Measurements from ENCODE around the gene SRY. TPM values are rescaled to one million over a fixed set of nuclear protein-coding genes. Genes with fewer than 3 reads are reported as not detected.

SRY gene
- total RNA-seq (2013; cell fraction: nucleolus; rRNA removed) = not detected in 2 replicates
- total RNA-seq (2014; rRNA removed) (not detected in 2 replicates), total RNA-seq (2014; rRNA removed; fragmentation: Illumina TruSeq; extraction: Trizol) (not detected in 2 replicates), total RNA-seq (2021) (not detected in 2 replicates), polyA plus RNA-seq (2011; rRNA removed) (not detected in 2 replicates), polyA plus RNA-seq (2014; fragmentation: Illumina TruSeq; extraction: Trizol) (not detected in 2 replicates), polyA plus RNA-seq (2014; fragmentation: Nextera tagmentation; extraction: Ambion mirVana) (not detected), polyA plus RNA-seq (2014; rRNA removed) (not detected in 2 replicates), polyA plus RNA-seq (2016; fragmentation: Nextera tagmentation; extraction: Ambion mirVana) (not detected), polyA minus RNA-seq (2011; rRNA and poly(A)+ RNA removed) (not detected in 2 replicates), Bru-seq, nascent RNA (not detected), BruChase-seq, experiment 1, labeled RNA remaining after a 6-hour chase (not detected), BruChase-seq, experiment 2, labeled RNA remaining after a 2-hour chase (not detected)
- not detected for polyA plus RNA-seq (2011; ENCODE audit: low read depth)
- not detected in 2 replicates for polyA plus RNA-seq (2011; cell fraction: cytosol; rRNA removed)
- polyA plus RNA-seq (2011; cell fraction: nucleus; rRNA removed) = not detected in 2 replicates
- polyA plus RNA-seq (2012) = not detected in 2 replicates
- not detected in 2 replicates for polyA minus RNA-seq (2011; cell fraction: cytosol; rRNA and poly(A)+ RNA removed)
- not detected in 2 replicates for polyA minus RNA-seq (2011; cell fraction: nucleus; rRNA and poly(A)+ RNA removed)
- long read RNA-seq, experiment 1 = 0 reads
- long read RNA-seq, experiment 2 = 0 reads

DNA sequence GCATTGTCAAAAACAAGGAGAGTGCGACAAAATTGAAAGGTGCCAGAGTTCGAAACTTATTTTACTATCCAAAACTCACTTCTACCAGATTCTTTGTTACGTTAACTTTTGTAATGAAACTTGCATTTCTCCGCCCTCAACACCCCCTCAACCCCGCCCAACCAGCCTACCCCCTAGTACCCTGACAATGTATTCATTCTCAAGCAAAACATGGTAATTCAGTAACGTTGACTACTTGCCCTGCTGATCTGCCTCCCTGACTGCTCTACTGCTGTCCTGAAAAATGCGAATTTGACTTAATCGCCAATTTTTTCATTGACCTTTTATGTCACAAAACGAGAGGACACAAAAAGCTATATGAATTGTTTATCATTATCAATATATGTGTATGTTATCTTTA lies at the start of gene SRY:
SRY (minus strand) TSS at position 83 of the 400 bp plus-strand sequence; CDS start at position 4, 79 bp downstream.
- Histone ChIP-seq H3K36me3 (ENCODE audit: control insufficient read depth in 2 of 2, insufficient read depth in 2 of 2, low read length in 1 of 2) (no peaks in the 10 kb centered on the region), H3K4me3 (no peak within 1 kb of the TSS), H3K4me1 (ENCODE audit: control insufficient read depth, insufficient read depth, low read length) (no peaks in the 10 kb centered on the region), H3K9me3 (replicated peaks; ENCODE audit: control insufficient read depth, insufficient read depth, low read length) (no peaks in the 10 kb centered on the region), H3K9ac (ENCODE audit: control insufficient read depth, insufficient read depth, low read length) (no peak within 1 kb of the TSS), H3K27me3 (replicated peaks in 1 of 2; ENCODE audit: control insufficient read depth in 2 of 2, insufficient read depth in 2 of 2, low read length in 1 of 2) (no peaks in the 10 kb centered on the region), H4K20me1 (ENCODE audit: control insufficient read depth, insufficient read depth) (no peaks in the 10 kb centered on the region), H2AFZ (ENCODE audit: control insufficient read depth, low read depth, low read length) (no peak within 1 kb of the TSS), H3K27ac (ENCODE audit: control insufficient read depth, insufficient read depth) (no peak within 1 kb of the TSS), H3K79me2 (ENCODE audit: control insufficient read depth, insufficient read depth, low read length) (no peaks in the 10 kb centered on the region), H3K4me2 (ENCODE audit: control insufficient read depth, insufficient read depth) (no peak within 1 kb of the TSS)
- WGBS (ENCODE audit: insufficient coverage, insufficient replicate concordance, low lambda C conversion rate, missing lambda C conversion rate) = no CpG with 5 or more reads among the region's 9 CpGs
- ChIA-PET RAD21 (ENCODE audit: unreplicated experiment) (no interaction called here), CTCF (no interaction called here), SMC1A (ENCODE audit: uncharacterized antibody, unreplicated experiment) (no interaction called here), POLR2A (no interaction called here)
- TF ChIP-seq TCF12 (IDR thresholded peaks at IDR 0.05; ENCODE audit: low read depth, low read length) (no peak), JUND (IDR thresholded peaks at IDR 0.05; ENCODE audit: low read depth, low read length) (no peak), IKZF2 (IDR thresholded peaks at IDR 0.05) (no peak), MEF2A (IDR thresholded peaks at IDR 0.05; ENCODE audit: insufficient read depth, low read depth, low read length) (no peak), SMARCA5 (IDR thresholded peaks at IDR 0.05) (no peak), IKZF1 (conservative IDR thresholded peaks at IDR 0.05) (no peak), NFYB (IDR thresholded peaks at IDR 0.05; ENCODE audit: insufficient read depth, low read depth, low read length) (no peak), NBN (IDR thresholded peaks at IDR 0.05) (no peak), POLR2AphosphoS2 (IDR thresholded peaks at IDR 0.05; ENCODE audit: low read depth, low read length) (no peak), ELK1 (IDR thresholded peaks at IDR 0.05; ENCODE audit: low read depth, low read length) (no peak), RBBP5 (conservative IDR thresholded peaks at IDR 0.05) (no peak), PML (IDR thresholded peaks at IDR 0.05; ENCODE audit: low read length) (no peak), NR2F1 (conservative IDR thresholded peaks at IDR 0.05) (no peak), MYC (IDR thresholded peaks at IDR 0.05; ENCODE audit: insufficient read depth, insufficient read length, insufficient replicate concordance, low read length, severe bottlenecking) (no peak), TCF7 (IDR thresholded peaks at IDR 0.05; ENCODE audit: borderline replicate concordance) (no peak)
- TF ChIP-seq, protein P1, sequence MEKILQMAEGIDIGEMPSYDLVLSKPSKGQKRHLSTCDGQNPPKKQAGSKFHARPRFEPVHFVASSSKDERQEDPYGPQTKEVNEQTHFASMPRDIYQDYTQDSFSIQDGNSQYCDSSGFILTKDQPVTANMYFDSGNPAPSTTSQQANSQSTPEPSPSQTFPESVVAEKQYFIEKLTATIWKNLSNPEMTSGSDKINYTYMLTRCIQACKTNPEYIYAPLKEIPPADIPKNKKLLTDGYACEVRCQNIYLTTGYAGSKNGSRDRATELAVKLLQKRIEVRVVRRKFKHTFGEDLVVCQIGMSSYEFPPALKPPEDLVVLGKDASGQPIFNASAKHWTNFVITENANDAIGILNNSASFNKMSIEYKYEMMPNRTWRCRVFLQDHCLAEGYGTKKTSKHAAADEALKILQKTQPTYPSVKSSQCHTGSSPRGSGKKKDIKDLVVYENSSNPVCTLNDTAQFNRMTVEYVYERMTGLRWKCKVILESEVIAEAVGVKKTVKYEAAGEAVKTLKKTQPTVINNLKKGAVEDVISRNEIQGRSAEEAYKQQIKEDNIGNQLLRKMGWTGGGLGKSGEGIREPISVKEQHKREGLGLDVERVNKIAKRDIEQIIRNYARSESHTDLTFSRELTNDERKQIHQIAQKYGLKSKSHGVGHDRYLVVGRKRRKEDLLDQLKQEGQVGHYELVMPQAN (conservative IDR thresholded peaks at IDR 0.05) = no peak
- FAIRE-seq (no peak), ATAC-seq (no peak), DNase-seq (ENCODE audit: low read depth, low spot score) (no peak)
- in situ Hi-C loops (cut with MboI) = no loop called here
- no TSS peak for BruUV-seq (replicated peaks)
- intact Hi-C loops (cut with micrococcal nuclease; ENCODE audit: unreplicated experiment) = no loop called here
